Panc1 (cell line): ENCODE measurements around the gene FOXR1. TPM values are rescaled to one million over a fixed set of nuclear protein-coding genes. Genes with fewer than 3 reads are reported as not detected.
A peak's percentile ranks its signal among the peaks of the same experiment; 100 is the strongest.

Experiments used
- ATAC-seq: fragments of 200-7000 bp; cut with Tn5 transposase; 2 replicates; pipeline ENCODE4 v1.9.1; 2020; ENCODE audit warnings: mild to moderate bottlenecking, moderate library complexity
- BruUV-seq: library from RNA; stranded (reverse); fragments of 400-500 nt; replicated peaks from 2 replicates; lab custom pipeline; 2021; lab: Mats Ljungman, UMichigan
- CTCF ChIA-PET: fragments of 300-600 bp; sonication (Branson Sonifier 250); formaldehyde crosslinking; loops from one replicate; lab custom pipeline; 2022; ENCODE audit warnings: antibody characterized with exemption; lab: Charles Lee
- POLR2A ChIA-PET: fragments of 300-600 bp; sonication (Branson Sonifier 250); formaldehyde crosslinking; loops from one replicate; lab custom pipeline; 2022; ENCODE audit warnings: antibody characterized with exemption; lab: Charles Lee
- DNase-seq: peaks from one replicate; pipeline ENCODE4 v3.0.0-alpha.2; 2010; ENCODE audit warnings: low read depth, low spot score
- H3K27ac ChIP-seq: 2 replicates; pipeline ENCODE4 v1.5.1; 2011; ENCODE audit warnings: mild to moderate bottlenecking, low read length, inconsistent platforms
- H3K27me3 ChIP-seq: fragments of 200-500 bp; sonication (Bioruptor generic); 2 replicates; pipeline ENCODE4 v1.6.0; 2014; ENCODE audit warnings: low read length, inconsistent platforms; ENCODE audit not compliant: control insufficient read depth, insufficient read depth
- H3K36me3 ChIP-seq: fragments of 200-500 bp; sonication (Bioruptor generic); 2 replicates; pipeline ENCODE4 v1.5.1; 2014; ENCODE audit warnings: inconsistent platforms, mild to moderate bottlenecking, low read length, moderate library complexity; ENCODE audit not compliant: control insufficient read depth, insufficient read depth
- H3K4me1 ChIP-seq: 2 replicates; pipeline ENCODE4 v1.5.1; 2011; ENCODE audit warnings: inconsistent platforms, mild to moderate bottlenecking, low read length, moderate library complexity; ENCODE audit not compliant: control insufficient read depth, insufficient read depth
- H3K4me3 ChIP-seq, 2 experiments: 2 replicates each; pipeline ENCODE4 v1.5.1; 2011 to 2012; ENCODE audit warnings: low read depth in 2 of 2, low read length in 2 of 2, mild to moderate bottlenecking in 2 of 2, inconsistent platforms in 1 of 2, moderate library complexity in 1 of 2
- H3K9me3 ChIP-seq: fragments of 200-500 bp; sonication (Bioruptor generic); 2 replicates; pipeline ENCODE4 v1.5.1; 2014; ENCODE audit warnings: low read depth, mild to moderate bottlenecking, inconsistent platforms, low read length, moderate library complexity; ENCODE audit not compliant: control insufficient read depth, insufficient read depth
- CTCF ChIP-seq: fragments of 450-650 bp; IDR thresholded peaks from 2 replicates; pipeline ENCODE4 v1.5.1; 2017; ENCODE audit warnings: mild to moderate bottlenecking
- POLR2AphosphoS5 ChIP-seq: IDR thresholded peaks from 2 replicates; pipeline ENCODE4 v1.6.1; 2012; ENCODE audit warnings: mild to moderate bottlenecking, low read depth, low read length, moderate library complexity
- REST ChIP-seq, 2 experiments: IDR thresholded peaks; 2 replicates each; pipeline ENCODE4 v1.6.1; 2011 to 2012; ENCODE audit warnings: low read depth in 2 of 2, control low read depth in 1 of 2, low read length in 1 of 2, mild to moderate bottlenecking in 1 of 2, moderate library complexity in 1 of 2; ENCODE audit not compliant: insufficient read depth in 1 of 2
- SIN3A ChIP-seq: IDR thresholded peaks from 2 replicates; pipeline ENCODE4 v1.6.1; 2012; ENCODE audit warnings: low read depth, mild to moderate bottlenecking, low read length, moderate library complexity, borderline replicate concordance; ENCODE audit not compliant: insufficient read depth
- TCF7L2 ChIP-seq: IDR thresholded peaks from 2 replicates; pipeline ENCODE4 v1.6.1; 2011; ENCODE audit warnings: mild to moderate bottlenecking, low read depth, low read length, inconsistent platforms
- in situ Hi-C: cut with HindIII; loops from 2 replicates; pipeline ENCODE4 v1.10.0; 2016; ENCODE audit warnings: low sequenced_read_pairs, low pct_unique_long_range_greater_than_20kb
- intact Hi-C: fragments of 100-400 bp; cut with micrococcal nuclease; formaldehyde crosslinking; loops from one replicate; pipeline ENCODE4 v1.10.0; 2022; ENCODE audit not compliant: unreplicated experiment
- total RNA-seq: library from RNA; stranded (reverse); gene quantifications from one replicate; pipeline ENCODE4 v1.2.1, GENCODE V29; 2021; ENCODE audit not compliant: unreplicated experiment

Gene FOXR1
- total RNA-seq, 1 experiment from 2014 or later, result not detected

- H3K4me1 ChIP-seq, result peaks cover 16% of the 10 kb centered on the region
- in situ Hi-C loops (no loop called here), intact Hi-C loops (no loop called here)
- peaks cover 14% of the 10 kb centered on the region for H3K36me3 ChIP-seq
- no TSS peak for BruUV-seq
- H3K27ac ChIP-seq, result peak overlapping the region; percentile 83
- ChIA-PET CTCF (no interaction called here), POLR2A (interaction anchor here (0.6 kb wide), 1 partner anchor 13 kb away, joined by 4 read pairs; no protein-coding TSS in a partner anchor)
- peak overlapping the region; percentile 75 to 91 for H3K4me3 ChIP-seq
- H3K27me3 ChIP-seq, result no peaks in the 10 kb centered on the region
- no peak for TF ChIP-seq SIN3A
- TF ChIP-seq REST (IDR thresholded peaks at IDR 0.05; ENCODE audit: insufficient read depth in 1 of 2, low read depth in 2 of 2, low read length in 1 of 2), result no peak
- no peak for TF ChIP-seq CTCF
- TF ChIP-seq POLR2AphosphoS5, result no peak
- ATAC-seq, result peak; percentile 49
- H3K9me3 ChIP-seq, result no peaks in the 10 kb centered on the region
- DNase-seq, result no peak
Measured at GRCh38 chr11:118998388-118998717, 26.8 kb downstream of the FOXR1 start.

- Histone ChIP-seq H3K9me3 (no peaks in the 10 kb centered on the region), H3K27me3 (no peaks in the 10 kb centered on the region), H3K4me3 (peak overlapping the region; percentile 75 to 91), H3K36me3 (peaks cover 14% of the 10 kb centered on the region), H3K27ac (peak overlapping the region; percentile 83), H3K4me1 (peaks cover 16% of the 10 kb centered on the region)
- ChIA-PET POLR2A (interaction anchor here (0.5 to 0.6 kb wide), 2 partner anchors 19 to 40 kb away, joined by 4 read pairs; no protein-coding TSS in a partner anchor), CTCF (no interaction called here)
- BruUV-seq, result no TSS peak
- DNase-seq (no peak), ATAC-seq (peak; percentile 56)
- in situ Hi-C loops (no loop called here), intact Hi-C loops (no loop called here)
- TF ChIP-seq SIN3A, result no peak
- TF ChIP-seq POLR2AphosphoS5, result peak; percentile 49; the same call in 1 of the 2 replicates
- TF ChIP-seq CTCF, result no peak
- TF ChIP-seq TCF7L2, result peak; percentile 75
- TF ChIP-seq REST (IDR thresholded peaks at IDR 0.05; ENCODE audit: insufficient read depth in 1 of 2, low read depth in 2 of 2, low read length in 1 of 2), result no peak
Measured at GRCh38 chr11:118998822-118999221, 27.3 kb downstream of the FOXR1 start.
